Nephron (organoid): ENCODE data around the gene TMTC2.

Experiments used
- H3K27ac Mint-ChIP-seq, 3 experiments: 2 replicates each; pipeline ENCODE4 v1.8.0; 2020; ENCODE audit warnings: mixed read lengths in 3 of 3, mild to moderate bottlenecking in 2 of 3, moderate library complexity in 1 of 3
- H3K27me3 Mint-ChIP-seq: 2 replicates; pipeline ENCODE4 v1.8.0; 2021; ENCODE audit warnings: low read depth, mild to moderate bottlenecking, moderate library complexity, mixed read lengths
- H3K36me3 Mint-ChIP-seq: 2 replicates; pipeline ENCODE4 v1.8.0; 2020; ENCODE audit warnings: low read depth, mixed read lengths
- H3K4me1 Mint-ChIP-seq: 2 replicates; pipeline ENCODE4 v1.8.0; 2020; ENCODE audit warnings: mixed read lengths
- H3K4me3 Mint-ChIP-seq, 3 experiments: 2 replicates each; pipeline ENCODE4 v1.8.0; 2020; ENCODE audit warnings: mild to moderate bottlenecking in 3 of 3, mixed read lengths in 3 of 3, moderate library complexity in 2 of 3
- H3K9me3 Mint-ChIP-seq: 2 replicates; pipeline ENCODE4 v1.8.0; 2020; ENCODE audit warnings: mixed read lengths
- TF ChIP-seq, protein P1 (sequence below), 3 experiments: fragments of 200-600 bp; sonication (generic); IDR thresholded peaks; one replicate each; pipeline ENCODE4 v1.5.0; 2021; ENCODE audit warnings: antibody characterized with exemption in 3 of 3; ENCODE audit not compliant: unreplicated experiment in 3 of 3

TMTC2 gene

DNA sequence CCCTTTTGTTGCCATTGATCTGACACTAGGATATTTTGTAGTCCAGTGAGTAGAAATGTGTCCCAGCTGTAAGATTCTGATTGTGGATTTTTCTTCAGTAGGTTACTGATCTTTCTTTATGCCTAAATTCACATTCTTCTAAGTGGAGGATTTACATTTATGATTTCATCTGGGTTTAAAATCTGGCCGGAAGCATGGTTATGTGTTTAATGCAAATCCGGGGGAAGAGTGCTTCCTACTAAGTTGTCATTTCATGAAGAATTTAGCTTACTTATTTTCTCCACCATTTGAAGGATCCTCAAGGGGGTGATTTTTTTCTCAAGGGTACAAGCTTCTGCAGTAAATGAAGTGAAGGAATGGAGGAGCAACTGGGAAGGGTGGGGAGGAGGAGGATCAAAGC is 96.7 kb downstream of the TMTC2 start:
- H3K27ac Mint-ChIP-seq = peak overlapping the region in 2 of 3 experiments; percentile 40 to 66
- no peak overlapping the region for H3K4me3 Mint-ChIP-seq
- peaks cover 8% of the 10 kb centered on the region for H3K4me1 Mint-ChIP-seq
- peaks cover 4% of the 10 kb centered on the region for H3K36me3 Mint-ChIP-seq
- TF ChIP-seq, protein P1, sequence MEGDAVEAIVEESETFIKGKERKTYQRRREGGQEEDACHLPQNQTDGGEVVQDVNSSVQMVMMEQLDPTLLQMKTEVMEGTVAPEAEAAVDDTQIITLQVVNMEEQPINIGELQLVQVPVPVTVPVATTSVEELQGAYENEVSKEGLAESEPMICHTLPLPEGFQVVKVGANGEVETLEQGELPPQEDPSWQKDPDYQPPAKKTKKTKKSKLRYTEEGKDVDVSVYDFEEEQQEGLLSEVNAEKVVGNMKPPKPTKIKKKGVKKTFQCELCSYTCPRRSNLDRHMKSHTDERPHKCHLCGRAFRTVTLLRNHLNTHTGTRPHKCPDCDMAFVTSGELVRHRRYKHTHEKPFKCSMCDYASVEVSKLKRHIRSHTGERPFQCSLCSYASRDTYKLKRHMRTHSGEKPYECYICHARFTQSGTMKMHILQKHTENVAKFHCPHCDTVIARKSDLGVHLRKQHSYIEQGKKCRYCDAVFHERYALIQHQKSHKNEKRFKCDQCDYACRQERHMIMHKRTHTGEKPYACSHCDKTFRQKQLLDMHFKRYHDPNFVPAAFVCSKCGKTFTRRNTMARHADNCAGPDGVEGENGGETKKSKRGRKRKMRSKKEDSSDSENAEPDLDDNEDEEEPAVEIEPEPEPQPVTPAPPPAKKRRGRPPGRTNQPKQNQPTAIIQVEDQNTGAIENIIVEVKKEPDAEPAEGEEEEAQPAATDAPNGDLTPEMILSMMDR (IDR thresholded peaks at IDR 0.05; ENCODE audit: unreplicated experiment in 3 of 3) = no peak
- H3K27me3 Mint-ChIP-seq = no peaks in the 10 kb centered on the region
- no peaks in the 10 kb centered on the region for H3K9me3 Mint-ChIP-seq

- Mint-ChIP-seq H3K27me3 (no peaks in the 10 kb centered on the region), H3K4me1 (peaks cover 8% of the 10 kb centered on the region), H3K27ac (no peak overlapping the region), H3K36me3 (peaks cover 11% of the 10 kb centered on the region), H3K4me3 (no peak overlapping the region), H3K9me3 (no peaks in the 10 kb centered on the region)
- TF ChIP-seq, protein P1 (IDR thresholded peaks at IDR 0.05; ENCODE audit: unreplicated experiment in 3 of 3) = no peak
Measured at GRCh38 chr12:82787016-82787415, 100.3 kb downstream of the TMTC2 start.

DNA sequence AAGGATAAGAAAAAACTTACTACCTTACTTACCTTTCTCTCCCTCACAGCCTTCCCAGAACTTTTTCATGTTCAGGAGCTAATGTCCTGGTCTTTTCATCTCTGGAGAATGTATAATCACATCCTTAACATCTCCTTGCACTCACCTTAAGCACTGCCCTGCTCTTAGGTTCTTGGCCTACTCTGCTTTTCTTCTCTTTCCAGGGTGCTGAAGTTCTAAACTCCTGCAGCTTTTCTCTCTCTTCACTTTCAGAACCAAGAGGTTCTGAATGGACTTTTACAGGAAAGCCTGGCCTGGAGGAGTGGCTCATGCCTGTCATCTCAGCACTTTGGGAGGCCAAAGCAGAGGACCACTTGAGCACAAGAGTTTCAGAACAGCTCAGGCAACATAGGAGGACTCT is 101.9 kb downstream of the TMTC2 start:
- H3K27ac Mint-ChIP-seq = no peak overlapping the region
- H3K4me1 Mint-ChIP-seq = peaks cover 1% of the 10 kb centered on the region
- H3K27me3 Mint-ChIP-seq = no peaks in the 10 kb centered on the region
- H3K4me3 Mint-ChIP-seq = no peak overlapping the region
- no peaks in the 10 kb centered on the region for H3K9me3 Mint-ChIP-seq
- TF ChIP-seq, protein P1 (IDR thresholded peaks at IDR 0.05; ENCODE audit: unreplicated experiment in 3 of 3) = no peak
- H3K36me3 Mint-ChIP-seq = peaks cover 14% of the 10 kb centered on the region

- peaks cover 14% of the 10 kb centered on the region for H3K36me3 Mint-ChIP-seq
- no peak overlapping the region for H3K27ac Mint-ChIP-seq
- H3K9me3 Mint-ChIP-seq = no peaks in the 10 kb centered on the region
- H3K27me3 Mint-ChIP-seq = no peaks in the 10 kb centered on the region
- TF ChIP-seq, protein P1 (IDR thresholded peaks at IDR 0.05; ENCODE audit: unreplicated experiment in 3 of 3) = no peak
- no peak overlapping the region for H3K4me3 Mint-ChIP-seq
- peaks cover 5% of the 10 kb centered on the region for H3K4me1 Mint-ChIP-seq
Measured at GRCh38 chr12:82789674-82790073, 103.0 kb downstream of the TMTC2 start.

- Mint-ChIP-seq H3K9me3 (no peaks in the 10 kb centered on the region), H3K36me3 (peaks cover 20% of the 10 kb centered on the region), H3K27me3 (peaks cover 3% of the 10 kb centered on the region), H3K4me3 (no peak overlapping the region), H3K4me1 (peaks cover 10% of the 10 kb centered on the region), H3K27ac (peak overlapping the region in 1 of 3 experiments; percentile 6)
- TF ChIP-seq, protein P1 (IDR thresholded peaks at IDR 0.05; ENCODE audit: unreplicated experiment in 3 of 3) = no peak
Measured at GRCh38 chr12:82793751-82794281, 107.1 kb downstream of the TMTC2 start.

DNA sequence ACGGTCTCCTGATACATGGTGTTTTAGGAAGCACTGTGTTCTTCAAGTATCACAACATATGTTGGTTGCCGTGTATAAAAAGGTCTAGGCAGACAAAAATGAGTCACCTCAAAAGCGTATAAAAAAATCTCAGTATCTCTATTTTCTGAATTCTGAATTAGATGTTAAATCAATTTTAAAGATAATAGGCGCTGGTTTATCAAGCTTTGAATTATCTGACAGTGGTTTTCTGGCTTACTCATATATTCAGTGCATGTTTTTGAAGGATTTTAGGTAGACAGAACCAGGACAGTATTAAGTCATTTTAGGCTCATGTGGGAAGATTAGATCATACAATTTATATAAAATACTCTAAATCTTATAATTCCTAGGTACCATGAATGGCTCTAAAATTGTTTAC is 110.8 kb downstream of the TMTC2 start:
- H3K27ac Mint-ChIP-seq = no peak overlapping the region
- H3K27me3 Mint-ChIP-seq = peaks cover 3% of the 10 kb centered on the region
- TF ChIP-seq, protein P1 (IDR thresholded peaks at IDR 0.05; ENCODE audit: unreplicated experiment in 3 of 3) = no peak
- no peak overlapping the region for H3K4me3 Mint-ChIP-seq
- H3K36me3 Mint-ChIP-seq = peaks cover 25% of the 10 kb centered on the region
- no peaks in the 10 kb centered on the region for H3K9me3 Mint-ChIP-seq
- peaks cover 10% of the 10 kb centered on the region for H3K4me1 Mint-ChIP-seq
